GM18520 (cell line): Measurements from ENCODE around the gene KXD1.
"Not testable (repeated sequence)": the region's sequence is repeated elsewhere in the genome, so short reads cannot be mapped to it uniquely, and the experiment has no call there.

Source experiments
- ATAC-seq: cut with Tn5 transposase; IDR thresholded peaks from one replicate; pipeline ENCODE4 v1.9.1; 2021; ENCODE audit not compliant: unreplicated experiment

Gene KXD1

GRCh38 chr19:18599485-18599884 lies 41.8 kb downstream of the KXD1 start:
- ATAC-seq = no peak

GRCh38 chr19:18600692-18601397 lies 43.2 kb downstream of the KXD1 start:
- ATAC-seq = not testable (repeated sequence)

- no peak for ATAC-seq
Measured at GRCh38 chr19:18601875-18602274, 44.2 kb downstream of the KXD1 start.

GRCh38 chr19:18603255-18603957 lies 45.7 kb downstream of the KXD1 start:
- no peak for ATAC-seq

GRCh38 chr19:18603958-18604819 lies 46.5 kb downstream of the KXD1 start:
- ATAC-seq = no peak

- ATAC-seq = no peak
Measured at GRCh38 chr19:18604820-18605159, 47.1 kb downstream of the KXD1 start.

GRCh38 chr19:18605196-18605545 lies 47.5 kb downstream of the KXD1 start:
- ATAC-seq = no peak

- no peak for ATAC-seq
Measured at GRCh38 chr19:18605546-18606280, 48.0 kb downstream of the KXD1 start.

- no peak for ATAC-seq
Measured at GRCh38 chr19:18606281-18607225, 48.9 kb downstream of the KXD1 start, which contains the start of gene CRLF1. CRLF1 (minus strand) TSS chr19:18606799; CDS start chr19:18606656, 143 bp downstream.

GRCh38 chr19:18607226-18608101 lies 49.8 kb downstream of the KXD1 start:
- ATAC-seq = no peak

- no peak for ATAC-seq
Measured at GRCh38 chr19:18608102-18608804, 50.6 kb downstream of the KXD1 start.

GRCh38 chr19:18608805-18609716 lies 51.4 kb downstream of the KXD1 start:
- no peak for ATAC-seq

- no peak for ATAC-seq
Measured at GRCh38 chr19:18609717-18610051, 52.0 kb downstream of the KXD1 start.

GRCh38 chr19:18610245-18610555 lies 52.5 kb downstream of the KXD1 start:
- ATAC-seq = no peak

- no peak for ATAC-seq
Measured at GRCh38 chr19:18610556-18611326, 53.1 kb downstream of the KXD1 start.

- ATAC-seq = no peak
Measured at GRCh38 chr19:18611327-18612050, 53.8 kb downstream of the KXD1 start.
